BJ (cell line): Measurements from ENCODE around the gene DUS1L. TPM values are rescaled to one million over a fixed set of nuclear protein-coding genes. Genes with fewer than 3 reads are reported as not detected.

Experiments used
- CTCF ChIA-PET: fragments of 350-600 bp; formaldehyde crosslinking; extraction: SDS; loops from one replicate; lab custom pipeline; 2021; ENCODE audit warnings: antibody characterized with exemption, inconsistent platforms; lab: Yijun Ruan, JAX
- POLR2A ChIA-PET: fragments of 300-600 bp; sonication (Branson Sonifier 250); formaldehyde crosslinking; extraction: SDS; loops from one replicate; lab custom pipeline; 2021; ENCODE audit warnings: antibody characterized with exemption; lab: Charles Lee
- DNase-seq: peaks from one replicate; pipeline ENCODE4 v3.0.0-alpha.2; 2011; ENCODE audit warnings: low read depth
- H3K27me3 ChIP-seq: 2 replicates; pipeline ENCODE4 v1.6.0; 2011; ENCODE audit warnings: low read length; ENCODE audit not compliant: control insufficient read depth, insufficient read depth
- H3K36me3 ChIP-seq: 2 replicates; pipeline ENCODE4 v1.5.1; 2011; ENCODE audit warnings: low read length; ENCODE audit not compliant: control insufficient read depth, insufficient read depth
- H3K4me3 ChIP-seq: 2 replicates; pipeline ENCODE4 v1.5.1; 2011; ENCODE audit warnings: low read depth, mild to moderate bottlenecking, control low read depth, low read length
- polyA plus RNA-seq: library from polyadenylated mRNA; depleted of rRNA; stranded (reverse); fragments of >200 nt; gene quantifications from 2 replicates; pipeline ENCODE4 v1.2.3, GENCODE V29; 2011
- TF ChIP-seq, protein P1 (sequence below): IDR thresholded peaks from 2 replicates; pipeline ENCODE4 v1.5.1; 2011; ENCODE audit warnings: low read depth, mild to moderate bottlenecking, control low read depth, inconsistent platforms, low read length, moderate library complexity; ENCODE audit not compliant: insufficient read depth

Gene DUS1L
- polyA plus RNA-seq, 1 experiment: 47.6 TPM

GRCh38 chr17:82050761-82051641 is 14.6 kb downstream of the DUS1L start:
- H3K4me3 ChIP-seq: peak overlapping the region; percentile 87
- TF ChIP-seq, protein P1, sequence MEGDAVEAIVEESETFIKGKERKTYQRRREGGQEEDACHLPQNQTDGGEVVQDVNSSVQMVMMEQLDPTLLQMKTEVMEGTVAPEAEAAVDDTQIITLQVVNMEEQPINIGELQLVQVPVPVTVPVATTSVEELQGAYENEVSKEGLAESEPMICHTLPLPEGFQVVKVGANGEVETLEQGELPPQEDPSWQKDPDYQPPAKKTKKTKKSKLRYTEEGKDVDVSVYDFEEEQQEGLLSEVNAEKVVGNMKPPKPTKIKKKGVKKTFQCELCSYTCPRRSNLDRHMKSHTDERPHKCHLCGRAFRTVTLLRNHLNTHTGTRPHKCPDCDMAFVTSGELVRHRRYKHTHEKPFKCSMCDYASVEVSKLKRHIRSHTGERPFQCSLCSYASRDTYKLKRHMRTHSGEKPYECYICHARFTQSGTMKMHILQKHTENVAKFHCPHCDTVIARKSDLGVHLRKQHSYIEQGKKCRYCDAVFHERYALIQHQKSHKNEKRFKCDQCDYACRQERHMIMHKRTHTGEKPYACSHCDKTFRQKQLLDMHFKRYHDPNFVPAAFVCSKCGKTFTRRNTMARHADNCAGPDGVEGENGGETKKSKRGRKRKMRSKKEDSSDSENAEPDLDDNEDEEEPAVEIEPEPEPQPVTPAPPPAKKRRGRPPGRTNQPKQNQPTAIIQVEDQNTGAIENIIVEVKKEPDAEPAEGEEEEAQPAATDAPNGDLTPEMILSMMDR: no peak
- ChIA-PET POLR2A (interaction anchor here (0.6 kb wide), 1 partner anchor 105 kb away, joined by 8 read pairs; no protein-coding TSS in a partner anchor), CTCF (interaction anchor here (1.5 to 2.9 kb wide), 4 partner anchors 14 to 91 kb away, joined by 7 to 23 read pairs (median 8); partner anchors contain the start of genes CENPX, DCXR, LRRC45 and RAC3)
- H3K36me3 ChIP-seq: peaks cover 41% of the 10 kb centered on the region
- no peaks in the 10 kb centered on the region for H3K27me3 ChIP-seq
- no peak for DNase-seq

DNA sequence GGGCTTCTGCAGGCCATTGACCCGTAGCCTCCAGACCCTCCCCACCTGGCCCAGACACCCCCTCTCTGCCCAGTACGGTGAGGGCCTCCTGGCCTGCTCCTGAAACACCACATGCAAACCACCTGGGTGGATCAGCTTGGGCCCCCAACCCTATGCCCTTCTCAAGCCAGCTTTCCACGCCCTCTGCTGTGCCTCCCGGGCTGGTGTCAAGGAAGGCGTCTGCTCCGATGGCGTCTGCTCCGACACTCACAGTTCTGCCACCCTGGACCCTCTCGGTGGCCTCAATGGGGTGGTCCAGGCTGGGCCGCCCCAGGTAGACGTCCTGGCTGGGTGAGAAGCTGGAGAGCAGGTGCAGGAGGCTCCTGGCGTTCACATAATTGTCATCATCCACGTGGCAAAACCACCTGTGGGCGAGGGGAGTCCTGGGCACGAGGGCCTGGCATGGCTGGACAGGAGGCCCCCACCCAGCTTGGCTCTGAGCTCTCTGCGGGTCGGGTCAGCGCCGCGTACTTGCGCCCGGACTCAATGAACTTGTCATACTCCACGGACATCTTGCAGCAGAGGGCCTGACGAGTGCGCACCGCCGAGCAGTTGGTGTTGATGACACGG is 15.3 kb downstream of the DUS1L start:
- ChIA-PET CTCF (interaction anchor here (1.5 to 2.9 kb wide), 4 partner anchors 13 to 90 kb away, joined by 7 to 23 read pairs (median 8); partner anchors contain the start of genes CENPX, DCXR, LRRC45 and RAC3), POLR2A (no interaction called here)
- Histone ChIP-seq H3K4me3 (peak overlapping the region; percentile 87), H3K27me3 (no peaks in the 10 kb centered on the region), H3K36me3 (peaks cover 35% of the 10 kb centered on the region)
- TF ChIP-seq, protein P1: no peak
- no peak for DNase-seq

DNA sequence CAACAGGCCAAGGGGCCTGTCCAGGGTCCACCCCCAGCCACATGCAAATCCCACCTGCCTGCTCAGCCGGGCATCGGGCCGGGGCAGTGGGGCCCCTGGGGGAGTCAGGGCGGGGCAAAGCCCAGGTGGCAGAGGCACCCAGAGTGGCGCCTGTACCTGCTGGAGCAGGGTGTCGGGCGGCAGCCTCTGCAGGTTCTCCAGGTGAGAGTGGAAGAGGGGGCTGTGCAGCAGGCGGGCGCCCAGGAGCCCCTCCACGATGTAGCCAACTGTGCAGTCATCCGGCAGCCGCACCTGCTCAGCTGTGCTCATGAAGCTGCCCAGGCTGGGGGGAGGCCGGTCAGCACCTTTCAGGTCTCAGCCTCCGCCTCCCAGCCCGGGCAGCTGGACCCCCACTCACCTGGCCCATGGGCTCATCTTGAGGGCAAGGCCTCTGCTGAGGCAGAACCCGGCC is 16.1 kb downstream of the DUS1L start:
- POLR2A ChIA-PET: no interaction called here
- DNase-seq: no peak

DNA sequence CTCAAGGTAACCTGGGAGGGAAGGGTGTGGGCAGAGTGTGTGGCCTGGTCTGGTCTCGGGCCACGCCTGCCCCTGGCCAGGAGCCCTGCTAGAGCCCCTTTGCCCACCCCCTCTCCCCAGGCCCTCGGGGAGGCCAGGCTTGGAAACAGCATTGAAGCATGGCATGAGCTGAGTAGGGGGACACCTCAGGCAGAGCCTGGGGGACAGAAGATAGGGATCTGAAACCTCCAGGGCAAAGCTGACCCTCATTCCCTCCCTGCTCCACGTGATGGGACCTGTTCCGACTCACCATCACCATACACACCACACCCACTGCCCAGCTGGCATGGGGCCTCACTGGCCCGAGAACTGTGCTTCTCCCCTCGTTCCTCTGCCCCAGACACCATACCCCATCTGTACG is 16.5 kb downstream of the DUS1L start:
- no peak for DNase-seq
- TF ChIP-seq, protein P1: no peak
- Histone ChIP-seq H3K27me3 (no peaks in the 10 kb centered on the region), H3K36me3 (peaks cover 28% of the 10 kb centered on the region), H3K4me3 (no peak overlapping the region)
- POLR2A ChIA-PET: no interaction called here
- CTCF ChIA-PET: interaction anchor here (2.9 kb wide), 1 partner anchor 12 kb away, joined by 23 read pairs; the partner anchor contains the start of gene DCXR

More for the DNA sequence above, 16.1 kb downstream of the DUS1L start:
- no peaks in the 10 kb centered on the region for H3K27me3 ChIP-seq
- no peak overlapping the region for H3K4me3 ChIP-seq
- H3K36me3 ChIP-seq: peaks cover 29% of the 10 kb centered on the region
- CTCF ChIA-PET: interaction anchor here (1.6 to 2.9 kb wide), 2 partner anchors 12 to 27 kb away, joined by 7 to 23 read pairs; partner anchors contain the start of genes CENPX, DCXR and LRRC45
- TF ChIP-seq, protein P1: no peak
